Astrocyte (in vitro differentiated cells and primary cell): ENCODE measurements around the gene MPP2. TPM values are rescaled to one million over a fixed set of nuclear protein-coding genes. Genes with fewer than 3 reads are reported as not detected.

Source experiments
- DNase-seq: peaks from one replicate; pipeline ENCODE4 v3.0.0-alpha.2; 2010; ENCODE audit warnings: low read depth
- FAIRE-seq: peaks from 2 replicates; lab custom pipeline; 2011; peaks lifted over from hg19 to GRCh38; lab: Jason Lieb, UNC
- H2AFZ ChIP-seq: 2 replicates; pipeline ENCODE4 v1.6.0; 2012; ENCODE audit warnings: low read depth, low read length, inconsistent platforms
- H3K27ac ChIP-seq: 2 replicates; pipeline ENCODE4 v1.5.1; 2011; ENCODE audit warnings: low read depth, low read length, inconsistent platforms
- H3K27me3 ChIP-seq: 2 replicates; pipeline ENCODE4 v1.6.0; 2011; ENCODE audit warnings: low read length, inconsistent platforms; ENCODE audit not compliant: insufficient read depth
- H3K36me3 ChIP-seq: 2 replicates; pipeline ENCODE4 v1.5.1; 2011; ENCODE audit warnings: low read length, inconsistent platforms; ENCODE audit not compliant: insufficient read depth
- H3K4me1 ChIP-seq: 2 replicates; pipeline ENCODE4 v1.5.1; 2011; ENCODE audit warnings: low read length, inconsistent platforms; ENCODE audit not compliant: insufficient read depth
- H3K4me2 ChIP-seq: 2 replicates; pipeline ENCODE4 v1.6.0; 2012; ENCODE audit warnings: low read length, inconsistent platforms
- H3K4me3 ChIP-seq: 2 replicates; pipeline ENCODE4 v1.5.1; 2011; ENCODE audit warnings: low read depth, mild to moderate bottlenecking, low read length, inconsistent platforms; ENCODE audit not compliant: insufficient read depth
- H3K79me2 ChIP-seq: 2 replicates; pipeline ENCODE4 v1.6.0; 2012; ENCODE audit warnings: mild to moderate bottlenecking, low read length, inconsistent platforms; ENCODE audit not compliant: insufficient read depth
- H3K9ac ChIP-seq: 2 replicates; pipeline ENCODE4 v1.6.0; 2012; ENCODE audit warnings: mild to moderate bottlenecking, low read length, inconsistent platforms
- H3K9me3 ChIP-seq: 2 replicates; pipeline ENCODE4 v1.5.1; 2012; ENCODE audit warnings: low read depth, mild to moderate bottlenecking, low read length, inconsistent platforms; ENCODE audit not compliant: insufficient read depth
- H4K20me1 ChIP-seq: 2 replicates; pipeline ENCODE4 v1.6.0; 2012; ENCODE audit warnings: low read length, inconsistent platforms; ENCODE audit not compliant: insufficient read depth
- H3K27ac Mint-ChIP-seq: one replicate; pipeline ENCODE4 v1.8.0; 2021; ENCODE audit warnings: mild to moderate bottlenecking, mixed read lengths; ENCODE audit not compliant: unreplicated experiment
- H3K27me3 Mint-ChIP-seq: one replicate; pipeline ENCODE4 v1.8.0; 2021; ENCODE audit warnings: low read depth, mixed read lengths; ENCODE audit not compliant: unreplicated experiment
- H3K36me3 Mint-ChIP-seq: one replicate; pipeline ENCODE4 v1.8.0; 2021; ENCODE audit warnings: low read depth, mixed read lengths; ENCODE audit not compliant: unreplicated experiment
- H3K4me1 Mint-ChIP-seq: one replicate; pipeline ENCODE4 v1.8.0; 2021; ENCODE audit warnings: low read depth, mixed read lengths; ENCODE audit not compliant: unreplicated experiment
- H3K4me3 Mint-ChIP-seq: one replicate; pipeline ENCODE4 v1.8.0; 2021; ENCODE audit warnings: mild to moderate bottlenecking, moderate library complexity, mixed read lengths; ENCODE audit not compliant: unreplicated experiment
- H3K9me3 Mint-ChIP-seq: one replicate; pipeline ENCODE4 v1.8.0; 2021; ENCODE audit warnings: mild to moderate bottlenecking, mixed read lengths; ENCODE audit not compliant: unreplicated experiment
- EZH2 ChIP-seq: IDR thresholded peaks from 2 replicates; pipeline ENCODE4 v1.6.1; 2012; ENCODE audit warnings: mild to moderate bottlenecking, low read length, inconsistent platforms; ENCODE audit not compliant: insufficient read depth
- total RNA-seq: library from RNA; stranded (reverse); gene quantifications from 2 replicates; pipeline ENCODE4 v1.2.1, GENCODE V29; 2021
- TF ChIP-seq, protein P1 (sequence below): IDR thresholded peaks from 2 replicates; pipeline ENCODE4 v1.5.1; 2011; ENCODE audit warnings: low read depth, mild to moderate bottlenecking, inconsistent platforms, low read length, moderate library complexity; ENCODE audit not compliant: insufficient read depth

MPP2 gene
- total RNA-seq, 1 donor from 2014 or later = 8.0 TPM

DNA sequence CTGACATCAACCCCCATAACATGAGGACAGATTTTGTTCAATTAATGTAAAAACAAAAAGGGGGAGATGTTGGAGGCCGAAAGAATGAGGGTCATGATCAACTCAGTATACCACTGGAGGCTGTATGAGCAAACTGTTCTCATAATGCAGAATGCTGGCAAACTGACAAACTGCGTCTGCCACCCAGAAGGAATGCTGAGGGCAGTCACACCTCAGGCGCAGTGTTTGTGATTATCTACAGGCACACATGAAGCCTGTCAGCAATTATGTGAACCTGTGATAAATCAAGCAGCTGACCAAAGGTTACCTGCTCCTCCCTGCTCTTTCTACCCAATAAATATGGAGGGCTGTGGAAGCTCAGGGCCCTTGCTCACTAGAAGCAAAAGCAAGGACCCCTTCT is 33.0 kb downstream of the MPP2 start:
- Histone ChIP-seq H2AFZ (no peak overlapping the region), H3K79me2 (no peaks in the 10 kb centered on the region), H3K9me3 (no peaks in the 10 kb centered on the region), H3K27ac (no peak overlapping the region), H3K9ac (no peak overlapping the region), H3K4me1 (peaks cover 3% of the 10 kb centered on the region), H3K4me2 (no peak overlapping the region), H4K20me1 (no peaks in the 10 kb centered on the region), H3K36me3 (no peaks in the 10 kb centered on the region), H3K27me3 (peaks cover 20% of the 10 kb centered on the region), H3K4me3 (no peak overlapping the region)
- Mint-ChIP-seq H3K4me1 (peaks cover 3% of the 10 kb centered on the region), H3K9me3 (peaks cover 3% of the 10 kb centered on the region), H3K36me3 (peaks cover 5% of the 10 kb centered on the region), H3K4me3 (no peak overlapping the region), H3K27ac (no peak overlapping the region), H3K27me3 (peaks cover 28% of the 10 kb centered on the region)
- TF ChIP-seq EZH2 = no peak
- FAIRE-seq (no peak), DNase-seq (no peak)

DNA sequence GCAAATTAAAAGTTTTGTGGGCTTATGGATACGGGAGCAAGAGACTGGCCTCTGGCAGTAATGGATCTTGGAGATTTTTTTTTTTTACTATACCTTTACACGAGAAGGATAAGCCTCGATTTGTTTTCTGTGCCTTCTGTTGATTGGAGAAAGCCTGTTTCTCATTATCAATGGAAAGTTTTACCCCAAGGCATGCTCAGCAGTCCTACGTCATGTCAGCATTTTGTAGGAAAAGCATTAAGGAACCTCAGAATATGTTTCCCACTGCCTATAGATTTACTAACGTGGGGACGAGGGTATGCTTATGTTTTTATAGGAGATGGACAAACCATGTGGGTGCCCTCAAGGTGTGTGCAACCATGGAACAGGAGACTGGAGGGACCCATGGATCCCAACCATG is 33.5 kb downstream of the MPP2 start:
- Histone ChIP-seq H4K20me1 (no peaks in the 10 kb centered on the region), H3K4me1 (peaks cover 2% of the 10 kb centered on the region), H3K9ac (no peak overlapping the region), H3K4me2 (no peak overlapping the region), H3K27ac (no peak overlapping the region), H3K79me2 (no peaks in the 10 kb centered on the region), H3K9me3 (no peaks in the 10 kb centered on the region), H3K36me3 (no peaks in the 10 kb centered on the region), H2AFZ (no peak overlapping the region), H3K4me3 (no peak overlapping the region), H3K27me3 (peaks cover 20% of the 10 kb centered on the region)
- TF ChIP-seq, protein P1, sequence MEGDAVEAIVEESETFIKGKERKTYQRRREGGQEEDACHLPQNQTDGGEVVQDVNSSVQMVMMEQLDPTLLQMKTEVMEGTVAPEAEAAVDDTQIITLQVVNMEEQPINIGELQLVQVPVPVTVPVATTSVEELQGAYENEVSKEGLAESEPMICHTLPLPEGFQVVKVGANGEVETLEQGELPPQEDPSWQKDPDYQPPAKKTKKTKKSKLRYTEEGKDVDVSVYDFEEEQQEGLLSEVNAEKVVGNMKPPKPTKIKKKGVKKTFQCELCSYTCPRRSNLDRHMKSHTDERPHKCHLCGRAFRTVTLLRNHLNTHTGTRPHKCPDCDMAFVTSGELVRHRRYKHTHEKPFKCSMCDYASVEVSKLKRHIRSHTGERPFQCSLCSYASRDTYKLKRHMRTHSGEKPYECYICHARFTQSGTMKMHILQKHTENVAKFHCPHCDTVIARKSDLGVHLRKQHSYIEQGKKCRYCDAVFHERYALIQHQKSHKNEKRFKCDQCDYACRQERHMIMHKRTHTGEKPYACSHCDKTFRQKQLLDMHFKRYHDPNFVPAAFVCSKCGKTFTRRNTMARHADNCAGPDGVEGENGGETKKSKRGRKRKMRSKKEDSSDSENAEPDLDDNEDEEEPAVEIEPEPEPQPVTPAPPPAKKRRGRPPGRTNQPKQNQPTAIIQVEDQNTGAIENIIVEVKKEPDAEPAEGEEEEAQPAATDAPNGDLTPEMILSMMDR = no peak
- no peak for TF ChIP-seq EZH2
- no peak overlapping the region for H3K4me3 Mint-ChIP-seq
- DNase-seq = no peak
- H3K27ac Mint-ChIP-seq = no peak overlapping the region
- no peak for FAIRE-seq
- H3K4me1 Mint-ChIP-seq = peaks cover 2% of the 10 kb centered on the region
- peaks cover 5% of the 10 kb centered on the region for H3K36me3 Mint-ChIP-seq
- peaks cover 28% of the 10 kb centered on the region for H3K27me3 Mint-ChIP-seq
- peaks cover 3% of the 10 kb centered on the region for H3K9me3 Mint-ChIP-seq

DNA sequence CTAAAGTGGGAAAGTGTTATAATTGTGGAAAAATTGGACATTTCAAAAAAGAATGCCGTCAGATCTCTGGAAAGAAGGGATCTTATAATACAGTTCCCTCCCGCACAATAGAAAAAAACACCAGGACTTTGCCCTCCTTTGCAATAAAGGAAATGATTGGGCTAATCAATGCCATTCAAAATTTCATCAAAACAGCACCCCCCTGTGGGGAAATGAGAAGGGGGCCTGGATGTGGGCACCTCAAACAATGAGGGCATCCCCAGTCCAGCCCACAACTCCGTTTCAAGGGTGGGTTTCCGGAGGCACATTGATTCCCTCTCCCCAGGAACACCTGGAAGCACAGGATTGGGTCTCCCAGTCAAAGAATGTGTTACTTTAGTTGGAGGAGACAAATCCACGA is 34.2 kb downstream of the MPP2 start:
- DNase-seq (no peak), FAIRE-seq (no peak)
- Histone ChIP-seq H3K9ac (no peak overlapping the region), H3K27ac (no peak overlapping the region), H3K4me1 (no peaks in the 10 kb centered on the region), H3K4me3 (no peak overlapping the region), H3K36me3 (no peaks in the 10 kb centered on the region), H3K4me2 (no peak overlapping the region), H3K9me3 (no peaks in the 10 kb centered on the region), H2AFZ (no peak overlapping the region), H4K20me1 (no peaks in the 10 kb centered on the region), H3K27me3 (peaks cover 24% of the 10 kb centered on the region), H3K79me2 (no peaks in the 10 kb centered on the region)
- H3K4me3 Mint-ChIP-seq = no peak overlapping the region
- TF ChIP-seq EZH2 = no peak
- TF ChIP-seq, protein P1 = no peak
- H3K27me3 Mint-ChIP-seq = peaks cover 31% of the 10 kb centered on the region
- H3K36me3 Mint-ChIP-seq = peaks cover 5% of the 10 kb centered on the region
- peaks cover 3% of the 10 kb centered on the region for H3K9me3 Mint-ChIP-seq
- no peaks in the 10 kb centered on the region for H3K4me1 Mint-ChIP-seq
- H3K27ac Mint-ChIP-seq = no peak overlapping the region
